Measurements from ENCODE around the gene LYPD8.

The LYPD8 gene

DNA sequence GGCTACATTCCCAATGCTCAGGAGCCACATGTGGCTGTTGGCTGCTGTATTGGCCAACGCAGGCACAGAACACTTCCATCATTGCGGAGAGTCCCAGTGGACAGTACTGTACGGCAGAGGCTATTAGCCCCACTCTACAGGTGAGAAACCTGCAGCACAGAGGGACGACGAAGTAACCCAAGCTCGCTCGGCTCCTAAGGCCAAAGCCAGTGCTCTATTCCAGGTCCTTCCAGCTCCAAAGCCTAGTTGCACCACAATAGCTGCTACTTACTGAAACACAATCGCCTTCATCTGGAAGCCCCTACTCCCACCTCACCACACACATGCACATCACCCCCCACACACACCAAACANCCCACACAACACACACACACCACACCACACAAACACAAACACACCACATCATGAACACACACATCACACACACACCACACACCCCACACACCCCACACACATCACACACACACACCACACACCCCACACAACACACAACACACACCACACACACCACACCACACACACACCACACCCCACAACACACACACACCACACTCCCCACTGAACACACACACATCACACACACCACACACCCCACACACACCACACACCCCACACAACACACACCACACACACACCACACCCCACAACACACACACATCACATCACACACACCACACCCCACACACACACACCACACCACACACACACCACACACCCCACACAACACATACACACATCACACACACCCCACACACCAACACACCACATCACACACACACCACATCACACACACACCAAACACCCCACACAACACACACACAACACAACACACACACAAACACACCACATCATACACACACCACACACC lies 3.2 kb downstream of the LYPD8 start:
- no peak for DNase-seq (ENCODE audit: low read depth)
- H3K4me3 ChIP-seq (ENCODE audit: low read length), result no peak overlapping the region
- TF ChIP-seq, protein P1, sequence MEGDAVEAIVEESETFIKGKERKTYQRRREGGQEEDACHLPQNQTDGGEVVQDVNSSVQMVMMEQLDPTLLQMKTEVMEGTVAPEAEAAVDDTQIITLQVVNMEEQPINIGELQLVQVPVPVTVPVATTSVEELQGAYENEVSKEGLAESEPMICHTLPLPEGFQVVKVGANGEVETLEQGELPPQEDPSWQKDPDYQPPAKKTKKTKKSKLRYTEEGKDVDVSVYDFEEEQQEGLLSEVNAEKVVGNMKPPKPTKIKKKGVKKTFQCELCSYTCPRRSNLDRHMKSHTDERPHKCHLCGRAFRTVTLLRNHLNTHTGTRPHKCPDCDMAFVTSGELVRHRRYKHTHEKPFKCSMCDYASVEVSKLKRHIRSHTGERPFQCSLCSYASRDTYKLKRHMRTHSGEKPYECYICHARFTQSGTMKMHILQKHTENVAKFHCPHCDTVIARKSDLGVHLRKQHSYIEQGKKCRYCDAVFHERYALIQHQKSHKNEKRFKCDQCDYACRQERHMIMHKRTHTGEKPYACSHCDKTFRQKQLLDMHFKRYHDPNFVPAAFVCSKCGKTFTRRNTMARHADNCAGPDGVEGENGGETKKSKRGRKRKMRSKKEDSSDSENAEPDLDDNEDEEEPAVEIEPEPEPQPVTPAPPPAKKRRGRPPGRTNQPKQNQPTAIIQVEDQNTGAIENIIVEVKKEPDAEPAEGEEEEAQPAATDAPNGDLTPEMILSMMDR (IDR thresholded peaks at IDR 0.05; ENCODE audit: insufficient read depth, low read depth, low read length, missing control alignments), result no peak

DNA sequence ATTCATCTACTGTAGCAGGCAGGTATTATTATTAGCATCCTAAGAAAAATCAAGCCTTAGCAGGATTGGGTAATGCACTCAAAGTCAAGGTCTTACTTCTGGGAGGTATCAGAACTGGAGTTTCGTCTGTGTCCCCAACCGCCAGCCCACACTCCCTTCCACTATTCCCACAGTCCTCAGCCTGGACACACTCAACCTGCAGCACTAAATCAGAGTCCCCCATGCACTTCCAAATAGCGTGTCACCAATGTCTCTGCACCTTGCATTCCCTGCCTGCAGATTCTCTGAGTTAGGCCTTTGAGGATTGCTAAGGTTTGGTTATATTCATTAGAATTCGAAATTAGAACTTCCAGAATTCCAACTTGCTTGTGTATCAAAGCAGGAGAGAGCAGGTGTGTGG lies 3.9 kb downstream of the LYPD8 start:
- TF ChIP-seq, protein P1 (IDR thresholded peaks at IDR 0.05; ENCODE audit: insufficient read depth, low read depth, low read length, missing control alignments), result no peak
- H3K4me3 ChIP-seq (ENCODE audit: low read length), result no peak overlapping the region

DNA sequence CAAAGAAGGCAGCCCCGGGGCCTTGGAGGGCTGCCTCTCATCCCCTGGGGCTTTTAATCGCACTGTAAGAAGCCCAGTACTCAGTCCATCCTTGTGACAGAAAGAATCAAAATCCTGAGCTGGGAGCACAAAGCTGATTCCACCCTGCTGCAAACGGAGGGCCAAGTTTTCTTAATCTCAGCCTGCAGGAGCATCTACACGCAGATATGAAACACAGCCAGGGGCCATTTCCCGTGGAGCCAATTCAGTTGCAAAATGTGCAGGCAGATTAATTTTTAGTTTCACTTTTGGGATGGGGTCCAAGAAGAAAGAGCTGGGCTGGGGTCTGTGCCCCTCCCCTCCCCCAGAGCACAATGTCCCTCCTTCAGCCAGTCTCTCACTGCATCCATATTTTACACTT lies 4.4 kb downstream of the LYPD8 start:
- TF ChIP-seq, protein P1 (IDR thresholded peaks at IDR 0.05; ENCODE audit: insufficient read depth, low read depth, low read length, missing control alignments), result no peak
- no peak for DNase-seq (ENCODE audit: low read depth)
- H3K4me3 ChIP-seq (ENCODE audit: low read length), result no peak overlapping the region

More for the DNA sequence above, 3.9 kb downstream of the LYPD8 start:
- no peak for DNase-seq (ENCODE audit: low read depth)

DNA sequence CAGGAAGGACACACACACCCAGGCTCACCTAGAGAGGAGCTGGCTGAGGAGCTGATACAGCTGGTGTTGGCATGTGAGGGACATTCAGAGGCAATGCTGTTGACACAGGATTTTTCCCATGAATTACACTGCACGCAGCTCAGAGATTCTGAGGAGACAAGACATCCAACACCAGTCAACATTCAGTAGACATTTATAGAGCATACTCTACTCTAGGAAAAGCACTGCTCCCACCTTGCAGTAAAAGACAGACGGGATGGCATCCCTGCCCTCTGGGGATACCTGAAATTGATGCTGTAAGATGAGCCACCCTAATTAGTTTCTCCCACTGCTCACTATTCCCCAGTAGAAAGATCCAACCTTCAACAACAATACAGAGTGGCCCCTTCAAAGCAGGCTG lies 5.1 kb downstream of the LYPD8 start:
- TF ChIP-seq, protein P1 (IDR thresholded peaks at IDR 0.05; ENCODE audit: insufficient read depth, low read depth, low read length, missing control alignments), result no peak
- H3K4me3 ChIP-seq (ENCODE audit: low read length), result no peak overlapping the region
- DNase-seq (ENCODE audit: low read depth), result no peak

DNA sequence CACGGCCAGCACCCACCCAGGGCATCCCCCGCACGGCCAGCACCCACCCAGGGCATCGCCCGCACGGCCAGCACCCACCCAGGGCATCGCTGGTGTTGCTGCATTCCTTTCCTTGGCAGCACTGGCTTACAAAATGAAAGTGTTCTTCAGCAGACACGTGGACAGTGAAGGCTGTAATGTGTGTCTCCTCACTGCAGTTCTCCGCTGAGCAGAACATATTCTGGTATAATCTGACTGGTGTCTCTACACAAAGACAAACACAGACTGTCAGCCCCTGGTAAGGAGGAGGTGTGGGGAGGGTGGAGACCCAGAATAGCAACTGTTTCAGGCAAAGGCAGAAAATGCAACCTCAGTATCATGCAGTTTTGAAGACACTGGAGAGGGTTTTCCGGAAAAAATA lies 7.3 kb downstream of the LYPD8 start:
- no peak for DNase-seq (ENCODE audit: low read depth)
- TF ChIP-seq, protein P1 (IDR thresholded peaks at IDR 0.05; ENCODE audit: insufficient read depth, low read depth, low read length, missing control alignments), result no peak
- no peak overlapping the region for H3K4me3 ChIP-seq (ENCODE audit: low read length)

DNA sequence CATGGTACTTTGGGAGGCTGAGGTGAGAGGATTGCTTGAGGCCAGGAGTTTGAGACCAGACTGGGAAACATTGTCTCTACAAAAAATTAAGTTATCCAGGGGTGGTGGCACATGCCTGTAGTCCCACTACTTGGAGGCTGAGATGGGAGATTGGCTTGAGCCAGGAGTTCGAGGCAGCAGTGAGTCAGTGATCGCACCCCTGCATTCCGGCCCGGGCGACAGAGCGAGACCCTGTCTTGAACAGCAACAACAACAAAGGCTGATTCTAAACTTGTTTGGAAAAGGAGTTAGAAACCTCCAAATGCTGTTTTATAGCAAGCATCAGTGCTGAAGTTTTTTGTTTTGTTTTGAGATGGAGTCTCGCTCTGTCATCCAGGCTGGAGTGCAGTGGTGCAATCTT lies 14.7 kb downstream of the LYPD8 start:
- H3K4me3 ChIP-seq (ENCODE audit: low read length), result no peak overlapping the region
- DNase-seq (ENCODE audit: low read depth), result no peak
- TF ChIP-seq, protein P1 (IDR thresholded peaks at IDR 0.05; ENCODE audit: insufficient read depth, low read depth, low read length, missing control alignments), result no peak

Measured in epithelial cell of esophagus (primary cell).